ENCODE measurements around the gene MAT2B. TPM values are rescaled to one million over a fixed set of nuclear protein-coding genes. Genes with fewer than 3 reads are reported as not detected.

MAT2B gene
- total RNA-seq = 61.7 TPM
- long read RNA-seq, transcript MAT2B-202 (7 exons, 2,103 nt) = major isoform, 182 of 204 reads
- long read RNA-seq, transcript MAT2B-201 (7 exons, 2,226 nt) = minor isoform, 8 of 204 reads
- long read RNA-seq, partial matches to known transcripts = 4 of 204 reads
- long read RNA-seq, other reads (novel, unspliced or antisense) = 8 of 204 reads

- Histone ChIP-seq H3K4me1 (peaks cover 32% of the 10 kb centered on the region), H3K9me3 (no peaks in the 10 kb centered on the region), H3K4me3 (peak within 1 kb of the TSS; percentile 74), H3K27me3 (no peaks in the 10 kb centered on the region), H3K27ac (peak within 1 kb of the TSS; percentile 99), H3K36me3 (no peaks in the 10 kb centered on the region)
- TF ChIP-seq CTCF (IDR thresholded peaks at IDR 0.05) = peak; percentile 55
- DNase-seq = peak; percentile 98
- intact Hi-C loops (cut with DNase I) = no loop called here
- peak; percentile 97 for ATAC-seq
These were observed at the start of gene MAT2B for GRCh38 chr5:163505368-163506094. Gene MAT2B, plus strand, starts transcription at chr5:163505619. Its CDS starts 68 bp downstream, at chr5:163505687.

GRCh38 chr5:163456029-163456589, 49.3 kb upstream of the MAT2B start:
- Histone ChIP-seq H3K36me3 (peaks cover 41% of the 10 kb centered on the region), H3K27ac (no peak overlapping the region), H3K27me3 (no peaks in the 10 kb centered on the region), H3K9me3 (no peaks in the 10 kb centered on the region), H3K4me3 (no peak overlapping the region), H3K4me1 (peaks cover 19% of the 10 kb centered on the region)
- ATAC-seq (no peak), DNase-seq (no peak)
- TF ChIP-seq CTCF (IDR thresholded peaks at IDR 0.05) = no peak
- intact Hi-C loops (cut with DNase I) = no loop called here

GRCh38 chr5:163456840-163457239, 48.6 kb upstream of the MAT2B start:
- Histone ChIP-seq H3K36me3 (peaks cover 41% of the 10 kb centered on the region), H3K4me3 (no peak overlapping the region), H3K27me3 (no peaks in the 10 kb centered on the region), H3K4me1 (peaks cover 20% of the 10 kb centered on the region), H3K27ac (no peak overlapping the region), H3K9me3 (no peaks in the 10 kb centered on the region)
- no peak for TF ChIP-seq CTCF (IDR thresholded peaks at IDR 0.05)
- DNase-seq (no peak), ATAC-seq (no peak)
- intact Hi-C loops (cut with DNase I) = no loop called here

GRCh38 chr5:163458778-163459385, 46.5 kb upstream of the MAT2B start:
- peak overlapping the region; percentile 97 for H3K27ac ChIP-seq
- TF ChIP-seq CTCF (IDR thresholded peaks at IDR 0.05) = no peak
- H3K9me3 ChIP-seq = no peaks in the 10 kb centered on the region
- DNase-seq (no peak), ATAC-seq (no peak)
- H3K36me3 ChIP-seq = peaks cover 25% of the 10 kb centered on the region
- H3K4me1 ChIP-seq = peaks cover 20% of the 10 kb centered on the region
- H3K27me3 ChIP-seq = no peaks in the 10 kb centered on the region
- intact Hi-C loops (cut with DNase I) = no loop called here
- peak overlapping the region; percentile 70 for H3K4me3 ChIP-seq

- peaks cover 19% of the 10 kb centered on the region for H3K36me3 ChIP-seq
- H3K27ac ChIP-seq = peak overlapping the region; percentile 97
- DNase-seq = no peak
- H3K4me3 ChIP-seq = peak overlapping the region; percentile 70
- peaks cover 20% of the 10 kb centered on the region for H3K4me1 ChIP-seq
- H3K27me3 ChIP-seq = no peaks in the 10 kb centered on the region
- ATAC-seq = no peak
- intact Hi-C loops (cut with DNase I) = no loop called here
- no peak for TF ChIP-seq CTCF (IDR thresholded peaks at IDR 0.05)
- no peaks in the 10 kb centered on the region for H3K9me3 ChIP-seq
These were observed 46.0 kb upstream of the MAT2B start for GRCh38 chr5:163459462-163459818.

Measured in upper lobe of right lung (tissue), 1 donor.